ENCODE results near the gene AGPAT2.

- TF ChIP-seq CTCF (IDR thresholded peaks at IDR 0.05) (no peak), POLR2AphosphoS5 (IDR thresholded peaks at IDR 0.05; ENCODE audit: low read depth, low read length) (no peak), REST (IDR thresholded peaks at IDR 0.05; ENCODE audit: insufficient read depth in 1 of 2, low read depth in 2 of 2, low read length in 1 of 2) (no peak)
Observed at GRCh38 chr9:136667214-136667939, 19.9 kb downstream of the AGPAT2 start.
